Upper lobe of right lung (tissue), 1 donor: ENCODE measurements around the gene OR4D9. TPM values are rescaled to one million over a fixed set of nuclear protein-coding genes. Genes with fewer than 3 reads are reported as not detected.
"Not testable (repeated sequence)": the region's sequence is repeated elsewhere in the genome, so short reads cannot be mapped to it uniquely, and the experiment has no call there.

Experiments
- ATAC-seq: fragments of 200-7000 bp; cut with Tn5 transposase; one replicate; pipeline ENCODE4 v1.9.1; 2020; ENCODE audit warnings: mild to moderate bottlenecking, moderate library complexity
- DNase-seq: peaks from one replicate; pipeline ENCODE4 v3.0.0-alpha.2; 2020
- H3K27ac ChIP-seq: fragments of 200-600 bp; one replicate; pipeline ENCODE4 v1.8.0; 2022
- H3K27me3 ChIP-seq: fragments of 200-600 bp; one replicate; pipeline ENCODE4 v1.8.0; 2022; ENCODE audit warnings: mild to moderate bottlenecking
- H3K36me3 ChIP-seq: fragments of 200-600 bp; one replicate; pipeline ENCODE4 v1.8.0; 2022
- H3K4me1 ChIP-seq: fragments of 200-600 bp; one replicate; pipeline ENCODE4 v1.8.0; 2022
- H3K4me3 ChIP-seq: fragments of 200-600 bp; one replicate; pipeline ENCODE4 v1.8.0; 2022; ENCODE audit warnings: mild to moderate bottlenecking
- H3K9me3 ChIP-seq: fragments of 200-600 bp; one replicate; pipeline ENCODE4 v1.8.0; 2022
- CTCF ChIP-seq: fragments of 200-600 bp; IDR thresholded peaks from one replicate; pipeline ENCODE4 v1.8.0; 2022; ENCODE audit warnings: antibody characterized with exemption
- intact Hi-C: fragments of 100-400 bp; cut with DNase I; formaldehyde crosslinking; loops from one replicate; pipeline ENCODE4 v1.11.0; 2022
- total RNA-seq: library from RNA; stranded (reverse); fragmentation: NEBNext Ultra II Directional; extraction: Animal tissue kit (Norgen Biotek cat#: 25700); gene quantifications from one replicate; pipeline ENCODE4 v1.2.1, GENCODE V29; 2021
- donor health status: DM: no; HTN: yes; CAD: no; lungs with severe emphysema.

OR4D9 gene
- total RNA-seq, 1 donor from 2014 or later, result not detected

GRCh38 chr11:59501931-59502330 is 9.4 kb upstream of the OR4D9 start:
- no peaks in the 10 kb centered on the region for H3K36me3 ChIP-seq
- H3K4me3 ChIP-seq, result no peak overlapping the region
- H3K27ac ChIP-seq, result no peak overlapping the region
- no peaks in the 10 kb centered on the region for H3K9me3 ChIP-seq
- no peak for TF ChIP-seq CTCF
- no peak for ATAC-seq
- intact Hi-C loops, result no loop called here
- no peaks in the 10 kb centered on the region for H3K4me1 ChIP-seq
- H3K27me3 ChIP-seq, result no peaks in the 10 kb centered on the region
- no peak for DNase-seq

- no peaks in the 10 kb centered on the region for H3K27me3 ChIP-seq
- DNase-seq (no peak), ATAC-seq (no peak)
- H3K9me3 ChIP-seq, result no peaks in the 10 kb centered on the region
- intact Hi-C loops, result no loop called here
- no peaks in the 10 kb centered on the region for H3K36me3 ChIP-seq
- no peak within 1 kb of the TSS for H3K4me3 ChIP-seq
- H3K4me1 ChIP-seq, result no peaks in the 10 kb centered on the region
- no peak for TF ChIP-seq CTCF
- no peak within 1 kb of the TSS for H3K27ac ChIP-seq
Observed at GRCh38 chr11:59503276-59503675, 8.1 kb upstream of the OR4D9 start, which contains the start of gene OR4D11. Gene OR4D11, plus strand, starts transcription at chr11:59503576. Its CDS starts 0 bp downstream, at chr11:59503576.

GRCh38 chr11:59511675-59512074 is 336 bp downstream of the OR4D9 start:
- Histone ChIP-seq H3K4me3 (no peak overlapping the region), H3K36me3 (no peaks in the 10 kb centered on the region), H3K9me3 (no peaks in the 10 kb centered on the region), H3K27ac (no peak overlapping the region), H3K27me3 (no peaks in the 10 kb centered on the region), H3K4me1 (peaks cover 7% of the 10 kb centered on the region)
- intact Hi-C loops, result no loop called here
- ATAC-seq, result no peak
- no peak for TF ChIP-seq CTCF
- no peak for DNase-seq

- H3K27me3 ChIP-seq, H3K36me3 ChIP-seq, H3K27ac ChIP-seq, H3K4me1 ChIP-seq, DNase-seq, ATAC-seq, intact Hi-C loops, H3K9me3 ChIP-seq, H3K4me3 ChIP-seq: not testable (repeated sequence)
Observed at GRCh38 chr11:59520139-59520538, 8.8 kb downstream of the OR4D9 start.

GRCh38 chr11:59520741-59521140 is 9.4 kb downstream of the OR4D9 start:
- DNase-seq, result no peak
- Histone ChIP-seq H3K4me1 (no peaks in the 10 kb centered on the region), H3K4me3 (no peak overlapping the region), H3K27ac (no peak overlapping the region), H3K36me3 (no peaks in the 10 kb centered on the region), H3K27me3 (no peaks in the 10 kb centered on the region), H3K9me3 (no peaks in the 10 kb centered on the region)
- intact Hi-C loops, result no loop called here
- no peak for ATAC-seq
- no peak for TF ChIP-seq CTCF

GRCh38 chr11:59523541-59523940 is 12.2 kb downstream of the OR4D9 start:
- DNase-seq (no peak), ATAC-seq (peak; percentile 17)
- intact Hi-C loops, result no loop called here
- no peak overlapping the region for H3K4me3 ChIP-seq
- no peaks in the 10 kb centered on the region for H3K9me3 ChIP-seq
- TF ChIP-seq CTCF, result no peak
- H3K27me3 ChIP-seq, result no peaks in the 10 kb centered on the region
- H3K4me1 ChIP-seq, result no peaks in the 10 kb centered on the region
- H3K36me3 ChIP-seq, result no peaks in the 10 kb centered on the region
- H3K27ac ChIP-seq, result no peak overlapping the region
